ENCODE measurements around the gene JADE2.

DNA sequence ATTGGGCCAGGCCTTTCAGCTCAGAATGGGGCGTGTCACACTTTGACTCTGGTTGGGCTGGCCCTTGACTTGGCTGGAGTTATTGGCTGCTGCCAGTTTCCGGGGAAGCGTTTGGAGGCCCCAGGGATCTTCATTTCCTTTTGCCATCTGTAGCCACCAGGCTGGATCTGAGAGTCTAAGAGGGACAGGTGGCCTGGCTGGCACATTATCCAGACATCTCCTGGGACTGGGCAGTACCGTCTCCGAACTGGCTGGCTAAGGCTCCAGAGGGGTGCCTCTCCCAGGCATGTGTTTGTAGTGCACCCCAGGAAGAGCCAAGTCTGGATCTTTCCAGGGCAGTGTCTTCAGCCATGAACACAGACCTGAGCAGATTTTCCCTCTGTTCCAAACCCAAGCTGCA is 9.7 kb upstream of the JADE2 start:
- TF ChIP-seq, protein P1, sequence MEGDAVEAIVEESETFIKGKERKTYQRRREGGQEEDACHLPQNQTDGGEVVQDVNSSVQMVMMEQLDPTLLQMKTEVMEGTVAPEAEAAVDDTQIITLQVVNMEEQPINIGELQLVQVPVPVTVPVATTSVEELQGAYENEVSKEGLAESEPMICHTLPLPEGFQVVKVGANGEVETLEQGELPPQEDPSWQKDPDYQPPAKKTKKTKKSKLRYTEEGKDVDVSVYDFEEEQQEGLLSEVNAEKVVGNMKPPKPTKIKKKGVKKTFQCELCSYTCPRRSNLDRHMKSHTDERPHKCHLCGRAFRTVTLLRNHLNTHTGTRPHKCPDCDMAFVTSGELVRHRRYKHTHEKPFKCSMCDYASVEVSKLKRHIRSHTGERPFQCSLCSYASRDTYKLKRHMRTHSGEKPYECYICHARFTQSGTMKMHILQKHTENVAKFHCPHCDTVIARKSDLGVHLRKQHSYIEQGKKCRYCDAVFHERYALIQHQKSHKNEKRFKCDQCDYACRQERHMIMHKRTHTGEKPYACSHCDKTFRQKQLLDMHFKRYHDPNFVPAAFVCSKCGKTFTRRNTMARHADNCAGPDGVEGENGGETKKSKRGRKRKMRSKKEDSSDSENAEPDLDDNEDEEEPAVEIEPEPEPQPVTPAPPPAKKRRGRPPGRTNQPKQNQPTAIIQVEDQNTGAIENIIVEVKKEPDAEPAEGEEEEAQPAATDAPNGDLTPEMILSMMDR (conservative IDR thresholded peaks at IDR 0.05; ENCODE audit: low read depth in 2 of 2): no peak
- TF ChIP-seq POLR2AphosphoS5 (IDR thresholded peaks at IDR 0.05; ENCODE audit: low read depth): no peak
- TF ChIP-seq, protein P2, sequence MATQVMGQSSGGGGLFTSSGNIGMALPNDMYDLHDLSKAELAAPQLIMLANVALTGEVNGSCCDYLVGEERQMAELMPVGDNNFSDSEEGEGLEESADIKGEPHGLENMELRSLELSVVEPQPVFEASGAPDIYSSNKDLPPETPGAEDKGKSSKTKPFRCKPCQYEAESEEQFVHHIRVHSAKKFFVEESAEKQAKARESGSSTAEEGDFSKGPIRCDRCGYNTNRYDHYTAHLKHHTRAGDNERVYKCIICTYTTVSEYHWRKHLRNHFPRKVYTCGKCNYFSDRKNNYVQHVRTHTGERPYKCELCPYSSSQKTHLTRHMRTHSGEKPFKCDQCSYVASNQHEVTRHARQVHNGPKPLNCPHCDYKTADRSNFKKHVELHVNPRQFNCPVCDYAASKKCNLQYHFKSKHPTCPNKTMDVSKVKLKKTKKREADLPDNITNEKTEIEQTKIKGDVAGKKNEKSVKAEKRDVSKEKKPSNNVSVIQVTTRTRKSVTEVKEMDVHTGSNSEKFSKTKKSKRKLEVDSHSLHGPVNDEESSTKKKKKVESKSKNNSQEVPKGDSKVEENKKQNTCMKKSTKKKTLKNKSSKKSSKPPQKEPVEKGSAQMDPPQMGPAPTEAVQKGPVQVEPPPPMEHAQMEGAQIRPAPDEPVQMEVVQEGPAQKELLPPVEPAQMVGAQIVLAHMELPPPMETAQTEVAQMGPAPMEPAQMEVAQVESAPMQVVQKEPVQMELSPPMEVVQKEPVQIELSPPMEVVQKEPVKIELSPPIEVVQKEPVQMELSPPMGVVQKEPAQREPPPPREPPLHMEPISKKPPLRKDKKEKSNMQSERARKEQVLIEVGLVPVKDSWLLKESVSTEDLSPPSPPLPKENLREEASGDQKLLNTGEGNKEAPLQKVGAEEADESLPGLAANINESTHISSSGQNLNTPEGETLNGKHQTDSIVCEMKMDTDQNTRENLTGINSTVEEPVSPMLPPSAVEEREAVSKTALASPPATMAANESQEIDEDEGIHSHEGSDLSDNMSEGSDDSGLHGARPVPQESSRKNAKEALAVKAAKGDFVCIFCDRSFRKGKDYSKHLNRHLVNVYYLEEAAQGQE (IDR thresholded peaks at IDR 0.05; ENCODE audit: unreplicated experiment): no peak
- TF ChIP-seq EZH2 (IDR thresholded peaks at IDR 0.05; ENCODE audit: low read depth, unreplicated experiment): no peak

Measured in GM23338 (cell line).